Measurements from ENCODE around the gene DMWD. TPM values are rescaled to one million over a fixed set of nuclear protein-coding genes. Genes with fewer than 3 reads are reported as not detected.
"Not testable (repeated sequence)": the region's sequence is repeated elsewhere in the genome, so short reads cannot be mapped to it uniquely, and the experiment has no call there.

DMWD gene
- polyA plus RNA-seq, 2 donors = 12.4 to 34.6 TPM

DNA sequence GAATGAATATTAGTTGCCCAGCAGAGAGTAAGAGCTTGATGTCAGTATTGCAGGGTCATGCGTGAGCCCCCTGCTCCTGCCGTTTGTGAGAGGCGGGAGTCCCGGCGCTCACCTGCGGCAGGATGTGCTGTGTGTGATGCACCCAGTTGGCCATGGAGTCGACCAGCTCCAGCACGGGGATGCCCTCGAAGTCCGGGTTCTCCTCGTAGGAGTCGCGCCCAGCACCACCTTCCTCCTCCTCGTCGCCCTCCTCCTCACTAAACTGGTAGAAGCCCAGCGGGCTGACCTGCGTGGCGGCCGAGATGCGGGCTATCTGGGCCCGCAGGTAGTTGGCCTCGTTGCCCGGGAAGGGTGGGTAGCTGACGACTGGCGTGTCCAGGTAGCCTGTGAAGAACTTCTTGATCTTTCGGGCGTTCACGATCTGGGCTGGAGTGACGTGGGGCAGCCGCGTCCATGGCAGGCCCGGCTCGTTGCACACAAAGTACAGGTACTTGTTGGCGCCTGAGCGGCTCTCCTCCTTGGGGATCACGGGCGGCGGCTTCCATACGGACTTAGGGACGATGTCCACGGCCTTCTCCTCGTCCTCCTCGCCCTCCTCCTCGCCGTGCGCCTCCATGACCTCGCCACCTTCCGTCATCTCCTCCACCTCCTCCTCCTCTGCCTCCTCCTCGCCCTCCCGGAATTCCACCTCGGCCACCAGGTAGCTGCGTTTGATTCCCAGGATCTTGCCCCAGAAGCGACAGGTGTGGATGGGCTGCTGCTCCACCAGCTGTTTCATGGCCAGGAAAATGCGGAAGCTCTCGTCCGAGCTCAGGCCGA lies 11.7 kb upstream of the DMWD start:
- no peak overlapping the region for H3K27ac ChIP-seq (ENCODE audit: low read depth in 2 of 2, low read length in 1 of 2)
- no peaks in the 10 kb centered on the region for H3K36me3 ChIP-seq (ENCODE audit: control insufficient read depth in 2 of 2, insufficient read depth in 2 of 2, low read length in 1 of 2)
- no peak overlapping the region for H3K4me3 ChIP-seq (ENCODE audit: low read depth in 1 of 2, low read length in 2 of 2)
- WGBS, 2 donors = 88 to 91% methylated on average over 57 of the region's 57 CpGs
- no peaks in the 10 kb centered on the region for H3K9me3 ChIP-seq (ENCODE audit: control insufficient read depth in 2 of 2, insufficient read depth in 1 of 2, low read depth in 1 of 2, low read length in 1 of 2)
- no peaks in the 10 kb centered on the region for H3K27me3 ChIP-seq (ENCODE audit: control insufficient read depth in 1 of 2, insufficient read depth in 2 of 2, low read length in 2 of 2)
- H3K4me1 ChIP-seq (ENCODE audit: control insufficient read depth in 2 of 2, insufficient read depth in 2 of 2, low read length in 1 of 2) = peaks cover 0 to 7% of the 10 kb centered on the region in 2 donors

DNA sequence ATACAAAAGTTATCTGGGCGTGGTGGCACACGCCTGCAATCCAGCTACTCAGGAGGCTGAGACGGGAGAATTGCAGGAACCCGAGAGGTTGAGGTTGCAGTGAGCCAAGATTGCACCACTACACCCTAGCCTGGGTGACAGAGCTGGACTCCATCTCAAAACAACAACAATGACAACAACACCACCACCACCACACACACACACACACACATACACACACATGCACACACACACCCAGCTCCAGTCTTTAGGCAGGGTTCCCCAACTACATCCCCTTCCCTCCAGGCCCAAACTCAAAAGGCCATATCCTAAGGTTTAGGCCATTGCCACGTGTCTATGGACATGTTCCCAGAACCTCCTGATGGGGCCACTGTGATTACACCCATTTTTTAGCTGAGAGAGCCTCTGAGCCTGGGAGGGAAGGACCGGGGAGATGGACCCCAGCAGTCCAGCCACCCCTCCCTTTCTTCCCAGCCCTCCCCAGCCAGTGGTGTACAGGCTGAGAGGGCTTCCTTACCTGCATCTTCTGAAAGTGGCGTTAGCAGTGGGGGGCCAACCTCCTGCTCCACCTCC lies 9.0 kb upstream of the DMWD start:
- Histone ChIP-seq H3K36me3 (ENCODE audit: control insufficient read depth in 2 of 2, insufficient read depth in 2 of 2, low read length in 1 of 2) (no peaks in the 10 kb centered on the region), H3K27me3 (ENCODE audit: control insufficient read depth in 1 of 2, insufficient read depth in 2 of 2, low read length in 2 of 2) (no peaks in the 10 kb centered on the region), H3K27ac (ENCODE audit: low read depth in 2 of 2, low read length in 1 of 2) (no peak overlapping the region), H3K4me3 (ENCODE audit: low read depth in 1 of 2, low read length in 2 of 2) (no peak overlapping the region), H3K9me3 (ENCODE audit: control insufficient read depth in 2 of 2, insufficient read depth in 1 of 2, low read depth in 1 of 2, low read length in 1 of 2) (no peaks in the 10 kb centered on the region), H3K4me1 (ENCODE audit: control insufficient read depth in 2 of 2, insufficient read depth in 2 of 2, low read length in 1 of 2) (peaks cover 0 to 7% of the 10 kb centered on the region in 2 donors)
- WGBS, 2 donors = 74 to 77% methylated on average over 7 of the region's 7 CpGs

DNA sequence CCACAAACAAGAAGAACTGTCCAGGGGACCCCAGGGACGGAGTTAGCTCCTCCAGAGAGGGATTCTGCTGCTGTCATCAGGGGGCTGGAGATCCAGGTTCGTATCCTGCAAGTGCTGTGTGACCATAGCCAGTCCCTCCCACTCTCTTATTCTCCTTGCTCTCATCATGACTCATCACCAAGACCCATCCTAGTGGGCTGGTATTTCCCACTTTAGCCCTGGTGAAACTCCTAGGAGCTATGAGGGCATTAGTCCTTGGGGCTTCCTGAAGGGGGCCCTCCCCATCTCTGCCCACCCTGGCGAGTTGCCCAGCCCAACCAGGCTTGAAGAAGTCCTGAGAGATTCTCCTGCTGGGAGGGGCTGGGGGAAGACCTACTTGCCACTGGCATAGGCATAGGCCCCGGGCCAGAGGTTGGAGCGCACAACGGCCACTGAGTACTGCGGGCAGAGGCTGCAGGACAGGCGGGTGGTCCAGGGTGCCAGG lies 7.5 kb upstream of the DMWD start:
- no peak overlapping the region for H3K4me3 ChIP-seq (ENCODE audit: low read depth in 1 of 2, low read length in 2 of 2)
- peaks cover 0 to 7% of the 10 kb centered on the region in 2 donors for H3K4me1 ChIP-seq (ENCODE audit: control insufficient read depth in 2 of 2, insufficient read depth in 2 of 2, low read length in 1 of 2)
- H3K36me3 ChIP-seq (ENCODE audit: control insufficient read depth in 2 of 2, insufficient read depth in 2 of 2, low read length in 1 of 2) = no peaks in the 10 kb centered on the region
- no peaks in the 10 kb centered on the region for H3K9me3 ChIP-seq (ENCODE audit: control insufficient read depth in 2 of 2, insufficient read depth in 1 of 2, low read depth in 1 of 2, low read length in 1 of 2)
- WGBS, 2 donors = 67 to 72% methylated on average over 8 of the region's 8 CpGs
- H3K27me3 ChIP-seq (ENCODE audit: control insufficient read depth in 1 of 2, insufficient read depth in 2 of 2, low read length in 2 of 2) = no peaks in the 10 kb centered on the region
- H3K27ac ChIP-seq (ENCODE audit: low read depth in 2 of 2, low read length in 1 of 2) = peak overlapping the region; percentile 21 to 93

DNA sequence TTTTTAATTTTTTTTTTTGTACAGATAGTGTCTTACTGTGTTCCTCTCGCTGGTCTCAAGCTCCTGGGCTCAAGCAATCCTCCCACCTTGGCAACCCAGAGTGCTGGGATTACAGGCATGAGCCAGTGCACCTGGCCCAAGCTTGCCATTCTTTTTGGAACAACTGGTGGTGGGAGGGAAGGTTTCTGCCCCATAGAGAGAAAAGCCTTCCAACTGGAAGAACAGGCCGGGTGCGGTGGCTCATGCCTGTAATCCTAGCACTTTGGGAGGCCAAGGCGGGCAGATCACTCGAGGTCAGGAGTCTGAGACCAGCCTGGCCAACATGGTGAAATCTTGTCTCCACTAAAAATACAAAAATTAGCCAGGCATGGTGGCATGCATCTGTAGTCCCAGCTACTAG lies 6.9 kb upstream of the DMWD start:
- peak overlapping the region; percentile 21 to 93 for H3K27ac ChIP-seq (ENCODE audit: low read depth in 2 of 2, low read length in 1 of 2)
- not testable (repeated sequence) for H3K27me3 ChIP-seq (ENCODE audit: control insufficient read depth in 1 of 2, insufficient read depth in 2 of 2, low read length in 2 of 2); H3K36me3 ChIP-seq (ENCODE audit: control insufficient read depth in 2 of 2, insufficient read depth in 2 of 2, low read length in 1 of 2); H3K4me1 ChIP-seq (ENCODE audit: control insufficient read depth in 2 of 2, insufficient read depth in 2 of 2, low read length in 1 of 2); H3K9me3 ChIP-seq (ENCODE audit: control insufficient read depth in 2 of 2, insufficient read depth in 1 of 2, low read depth in 1 of 2, low read length in 1 of 2); H3K4me3 ChIP-seq (ENCODE audit: low read depth in 1 of 2, low read length in 2 of 2)
- WGBS, 2 donors = 50 to 63% methylated on average over 5 of the region's 5 CpGs

DNA sequence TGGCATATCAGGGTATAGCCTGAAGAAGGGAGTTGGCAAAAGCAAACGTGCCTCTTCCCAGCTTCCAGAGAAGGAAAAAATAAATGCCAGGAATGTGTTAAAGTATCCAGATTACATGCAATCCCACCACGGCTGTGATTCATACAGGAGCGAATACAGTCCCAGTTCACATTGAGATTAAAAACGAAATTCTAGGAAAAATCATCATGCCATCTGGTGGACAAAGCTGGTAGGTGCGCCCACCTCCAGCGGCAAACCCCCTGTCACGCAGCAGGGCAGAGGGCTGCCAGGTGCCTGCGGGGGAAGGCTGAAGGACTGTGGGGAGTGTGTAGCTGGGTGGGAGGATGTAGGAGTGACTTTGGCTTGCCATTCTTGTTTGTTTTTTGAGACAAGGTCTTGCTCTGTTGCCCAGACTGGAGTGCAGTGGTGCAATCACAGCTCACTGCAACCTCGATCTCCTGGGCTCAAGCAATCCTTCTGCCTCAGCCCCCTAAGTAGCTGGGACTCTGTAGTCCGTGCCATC lies 6.4 kb upstream of the DMWD start:
- WGBS, 2 donors = 5 to 6% methylated on average over 10 of the region's 10 CpGs
- no peaks in the 10 kb centered on the region for H3K36me3 ChIP-seq (ENCODE audit: control insufficient read depth in 2 of 2, insufficient read depth in 2 of 2, low read length in 1 of 2)
- peaks cover 0 to 7% of the 10 kb centered on the region in 2 donors for H3K4me1 ChIP-seq (ENCODE audit: control insufficient read depth in 2 of 2, insufficient read depth in 2 of 2, low read length in 1 of 2)
- H3K9me3 ChIP-seq (ENCODE audit: control insufficient read depth in 2 of 2, insufficient read depth in 1 of 2, low read depth in 1 of 2, low read length in 1 of 2) = no peaks in the 10 kb centered on the region
- peak overlapping the region; percentile 21 to 93 for H3K27ac ChIP-seq (ENCODE audit: low read depth in 2 of 2, low read length in 1 of 2)
- H3K27me3 ChIP-seq (ENCODE audit: control insufficient read depth in 1 of 2, insufficient read depth in 2 of 2, low read length in 2 of 2) = no peaks in the 10 kb centered on the region
- H3K4me3 ChIP-seq (ENCODE audit: low read depth in 1 of 2, low read length in 2 of 2) = no peak overlapping the region

DNA sequence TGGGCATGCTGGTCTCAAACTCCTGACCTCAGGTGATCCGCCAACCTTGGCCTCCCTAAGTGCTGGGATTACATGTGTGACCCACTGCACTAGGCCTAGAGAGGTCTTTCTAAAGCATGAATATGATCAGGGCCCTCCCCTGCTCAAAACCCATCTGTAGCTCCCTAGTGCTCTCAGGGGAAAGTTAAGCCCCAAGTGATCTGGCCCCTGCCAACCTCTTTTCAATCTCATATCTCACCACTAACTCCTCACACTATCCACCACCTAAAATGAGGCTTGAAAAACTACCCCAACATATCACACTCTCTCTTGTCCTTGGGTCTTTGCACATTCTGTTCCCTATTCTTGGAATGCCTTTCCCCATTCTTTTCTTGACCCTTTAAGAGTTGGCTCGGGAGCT lies 2.0 kb upstream of the DMWD start:
- Histone ChIP-seq H3K27me3 (ENCODE audit: control insufficient read depth in 1 of 2, insufficient read depth in 2 of 2, low read length in 2 of 2) (no peaks in the 10 kb centered on the region), H3K9me3 (ENCODE audit: control insufficient read depth in 2 of 2, insufficient read depth in 1 of 2, low read depth in 1 of 2, low read length in 1 of 2) (no peaks in the 10 kb centered on the region), H3K4me1 (ENCODE audit: control insufficient read depth in 2 of 2, insufficient read depth in 2 of 2, low read length in 1 of 2) (peaks cover 6 to 10% of the 10 kb centered on the region in 2 donors), H3K4me3 (ENCODE audit: low read depth in 1 of 2, low read length in 2 of 2) (no peak overlapping the region), H3K27ac (ENCODE audit: low read depth in 2 of 2, low read length in 1 of 2) (no peak overlapping the region), H3K36me3 (ENCODE audit: control insufficient read depth in 2 of 2, insufficient read depth in 2 of 2, low read length in 1 of 2) (peaks cover 2 to 5% of the 10 kb centered on the region in 2 donors)
- WGBS, 2 donors = 81 to 84% methylated on average over 2 of the region's 2 CpGs

DNA sequence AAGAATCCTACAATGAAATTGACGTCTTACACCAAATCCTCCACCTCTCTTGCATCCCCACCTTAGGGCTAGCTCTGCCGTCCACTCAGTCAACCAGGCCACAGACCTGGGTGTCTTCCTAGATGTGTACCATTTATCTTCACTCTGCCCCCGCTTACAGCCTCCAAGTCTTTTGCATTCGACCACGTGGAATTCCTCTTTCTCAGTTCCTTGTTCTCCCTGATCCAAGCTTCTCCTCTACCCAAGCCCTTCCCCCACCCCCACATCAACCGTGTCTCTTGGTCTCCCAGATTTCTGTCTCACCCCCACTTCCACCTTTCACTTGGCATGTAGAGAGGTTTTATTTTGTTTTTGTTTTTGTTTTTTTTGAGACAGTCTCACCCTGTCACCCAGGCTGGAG lies 1.2 kb upstream of the DMWD start:
- Histone ChIP-seq H3K9me3 (ENCODE audit: control insufficient read depth in 2 of 2, insufficient read depth in 1 of 2, low read depth in 1 of 2, low read length in 1 of 2) (no peaks in the 10 kb centered on the region), H3K36me3 (ENCODE audit: control insufficient read depth in 2 of 2, insufficient read depth in 2 of 2, low read length in 1 of 2) (peaks cover 5 to 9% of the 10 kb centered on the region in 2 donors), H3K4me1 (ENCODE audit: control insufficient read depth in 2 of 2, insufficient read depth in 2 of 2, low read length in 1 of 2) (peaks cover 6 to 11% of the 10 kb centered on the region in 2 donors), H3K4me3 (ENCODE audit: low read depth in 1 of 2, low read length in 2 of 2) (no peak overlapping the region), H3K27ac (ENCODE audit: low read depth in 2 of 2, low read length in 1 of 2) (no peak overlapping the region), H3K27me3 (ENCODE audit: control insufficient read depth in 1 of 2, insufficient read depth in 2 of 2, low read length in 2 of 2) (no peaks in the 10 kb centered on the region)
- WGBS, 2 donors = 51 to 54% methylated on average over 6 of the region's 6 CpGs

DNA sequence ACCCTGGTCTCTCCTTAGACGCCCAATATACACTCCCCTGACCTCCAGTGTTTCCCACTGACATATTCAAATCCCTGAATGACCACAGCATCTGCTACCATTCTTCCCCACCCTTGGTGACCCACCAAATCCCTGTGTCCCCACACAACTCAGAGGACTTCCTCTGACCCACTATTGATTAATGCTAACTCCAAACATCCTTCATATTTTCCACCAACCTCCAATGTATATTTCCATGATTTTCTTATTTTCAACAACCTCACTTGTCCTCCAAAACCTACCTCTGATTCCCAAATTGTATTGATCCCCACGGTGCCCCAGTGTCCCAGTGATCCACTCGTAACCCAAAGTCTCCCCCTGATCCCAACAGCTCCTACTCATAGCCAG lies 526 bp upstream of the DMWD start:
- no peak overlapping the region for H3K27ac ChIP-seq (ENCODE audit: low read depth in 2 of 2, low read length in 1 of 2)
- H3K36me3 ChIP-seq (ENCODE audit: control insufficient read depth in 2 of 2, insufficient read depth in 2 of 2, low read length in 1 of 2) = peaks cover 5 to 9% of the 10 kb centered on the region in 2 donors
- no peak overlapping the region for H3K4me3 ChIP-seq (ENCODE audit: low read depth in 1 of 2, low read length in 2 of 2)
- no peaks in the 10 kb centered on the region for H3K9me3 ChIP-seq (ENCODE audit: control insufficient read depth in 2 of 2, insufficient read depth in 1 of 2, low read depth in 1 of 2, low read length in 1 of 2)
- peaks cover 6 to 11% of the 10 kb centered on the region in 2 donors for H3K4me1 ChIP-seq (ENCODE audit: control insufficient read depth in 2 of 2, insufficient read depth in 2 of 2, low read length in 1 of 2)
- WGBS, 2 donors = 30 to 36% methylated on average over 3 of the region's 3 CpGs
- H3K27me3 ChIP-seq (ENCODE audit: control insufficient read depth in 1 of 2, insufficient read depth in 2 of 2, low read length in 2 of 2) = no peaks in the 10 kb centered on the region

DNA sequence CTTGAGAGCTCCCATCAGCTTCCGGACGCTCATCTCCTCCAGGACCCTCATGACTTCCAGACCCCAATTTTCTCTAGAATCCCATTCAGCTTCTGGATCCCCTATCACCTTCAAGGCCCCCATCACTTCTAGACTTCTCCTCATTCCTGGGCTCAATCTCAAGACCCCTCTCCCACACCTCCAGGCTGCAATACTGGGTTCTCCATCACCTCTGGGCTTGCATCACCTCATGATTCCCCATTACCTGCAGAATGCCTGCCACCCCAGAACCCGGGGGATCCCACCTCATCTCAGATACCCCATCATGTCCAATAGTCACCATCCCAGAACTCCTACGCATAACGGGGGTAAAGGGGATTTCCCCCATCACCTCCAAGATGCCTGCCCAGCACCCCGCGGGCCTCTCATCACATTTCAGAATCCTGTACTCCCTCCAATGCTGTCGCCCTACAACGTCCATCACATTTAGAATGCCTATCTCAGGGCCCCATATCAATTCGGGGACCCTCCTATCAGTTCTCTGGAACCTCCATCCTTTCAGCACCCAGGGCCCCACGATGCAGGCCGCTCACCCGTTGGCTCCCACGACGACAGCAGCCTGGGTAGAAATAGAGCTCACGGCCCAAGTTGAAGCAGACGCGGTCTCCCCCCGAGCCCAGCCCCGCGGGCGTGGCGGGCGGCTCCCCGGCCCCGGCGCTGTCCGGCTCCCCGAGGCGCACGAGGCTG lies 738 bp downstream of the DMWD start:
- no peaks in the 10 kb centered on the region for H3K27me3 ChIP-seq (ENCODE audit: control insufficient read depth in 1 of 2, insufficient read depth in 2 of 2, low read length in 2 of 2)
- WGBS, 2 donors = 6% methylated on average over 31 of the region's 31 CpGs
- H3K9me3 ChIP-seq (ENCODE audit: control insufficient read depth in 2 of 2, insufficient read depth in 1 of 2, low read depth in 1 of 2, low read length in 1 of 2) = no peaks in the 10 kb centered on the region
- peak overlapping the region; percentile 55 to 78 for H3K27ac ChIP-seq (ENCODE audit: low read depth in 2 of 2, low read length in 1 of 2)
- peaks cover 8 to 17% of the 10 kb centered on the region in 2 donors for H3K36me3 ChIP-seq (ENCODE audit: control insufficient read depth in 2 of 2, insufficient read depth in 2 of 2, low read length in 1 of 2)
- H3K4me3 ChIP-seq (ENCODE audit: low read depth in 1 of 2, low read length in 2 of 2) = peak overlapping the region; percentile 80 to 87
- peaks cover 6 to 11% of the 10 kb centered on the region in 2 donors for H3K4me1 ChIP-seq (ENCODE audit: control insufficient read depth in 2 of 2, insufficient read depth in 2 of 2, low read length in 1 of 2)

Data from esophagus (tissue), 2 donors.